Panc1 (cell line): ENCODE measurements around the gene MATN1. TPM values are rescaled to one million over a fixed set of nuclear protein-coding genes. Genes with fewer than 3 reads are reported as not detected.
A peak's percentile ranks its signal among the peaks of the same experiment; 100 is the strongest.

Experiments used
- ATAC-seq: fragments of 200-7000 bp; cut with Tn5 transposase; 2 replicates; pipeline ENCODE4 v1.9.1; 2020; ENCODE audit warnings: mild to moderate bottlenecking, moderate library complexity
- BruUV-seq: library from RNA; stranded (reverse); fragments of 400-500 nt; replicated peaks from 2 replicates; lab custom pipeline; 2021; lab: Mats Ljungman, UMichigan
- CTCF ChIA-PET: fragments of 300-600 bp; sonication (Branson Sonifier 250); formaldehyde crosslinking; loops from one replicate; lab custom pipeline; 2022; ENCODE audit warnings: antibody characterized with exemption; lab: Charles Lee
- POLR2A ChIA-PET: fragments of 300-600 bp; sonication (Branson Sonifier 250); formaldehyde crosslinking; loops from one replicate; lab custom pipeline; 2022; ENCODE audit warnings: antibody characterized with exemption; lab: Charles Lee
- DNase-seq: peaks from one replicate; pipeline ENCODE4 v3.0.0-alpha.2; 2010; ENCODE audit warnings: low read depth, low spot score
- H3K27ac ChIP-seq: 2 replicates; pipeline ENCODE4 v1.5.1; 2011; ENCODE audit warnings: mild to moderate bottlenecking, low read length, inconsistent platforms
- H3K27me3 ChIP-seq: fragments of 200-500 bp; sonication (Bioruptor generic); 2 replicates; pipeline ENCODE4 v1.6.0; 2014; ENCODE audit warnings: low read length, inconsistent platforms; ENCODE audit not compliant: control insufficient read depth, insufficient read depth
- H3K36me3 ChIP-seq: fragments of 200-500 bp; sonication (Bioruptor generic); 2 replicates; pipeline ENCODE4 v1.5.1; 2014; ENCODE audit warnings: inconsistent platforms, mild to moderate bottlenecking, low read length, moderate library complexity; ENCODE audit not compliant: control insufficient read depth, insufficient read depth
- H3K4me1 ChIP-seq: 2 replicates; pipeline ENCODE4 v1.5.1; 2011; ENCODE audit warnings: inconsistent platforms, mild to moderate bottlenecking, low read length, moderate library complexity; ENCODE audit not compliant: control insufficient read depth, insufficient read depth
- H3K4me3 ChIP-seq, 2 experiments: 2 replicates each; pipeline ENCODE4 v1.5.1; 2011 to 2012; ENCODE audit warnings: low read depth in 2 of 2, low read length in 2 of 2, mild to moderate bottlenecking in 2 of 2, inconsistent platforms in 1 of 2, moderate library complexity in 1 of 2
- H3K9me3 ChIP-seq: fragments of 200-500 bp; sonication (Bioruptor generic); 2 replicates; pipeline ENCODE4 v1.5.1; 2014; ENCODE audit warnings: low read depth, mild to moderate bottlenecking, inconsistent platforms, low read length, moderate library complexity; ENCODE audit not compliant: control insufficient read depth, insufficient read depth
- POLR2AphosphoS5 ChIP-seq: IDR thresholded peaks from 2 replicates; pipeline ENCODE4 v1.6.1; 2012; ENCODE audit warnings: mild to moderate bottlenecking, low read depth, low read length, moderate library complexity
- SIN3A ChIP-seq: IDR thresholded peaks from 2 replicates; pipeline ENCODE4 v1.6.1; 2012; ENCODE audit warnings: low read depth, mild to moderate bottlenecking, low read length, moderate library complexity, borderline replicate concordance; ENCODE audit not compliant: insufficient read depth
- TCF7L2 ChIP-seq: IDR thresholded peaks from 2 replicates; pipeline ENCODE4 v1.6.1; 2011; ENCODE audit warnings: mild to moderate bottlenecking, low read depth, low read length, inconsistent platforms
- in situ Hi-C: cut with HindIII; loops from 2 replicates; pipeline ENCODE4 v1.10.0; 2016; ENCODE audit warnings: low sequenced_read_pairs, low pct_unique_long_range_greater_than_20kb
- intact Hi-C: fragments of 100-400 bp; cut with micrococcal nuclease; formaldehyde crosslinking; loops from one replicate; pipeline ENCODE4 v1.10.0; 2022; ENCODE audit not compliant: unreplicated experiment
- total RNA-seq: library from RNA; stranded (reverse); gene quantifications from one replicate; pipeline ENCODE4 v1.2.1, GENCODE V29; 2021; ENCODE audit not compliant: unreplicated experiment
- TF ChIP-seq, protein P1 (sequence below), 2 experiments: IDR thresholded peaks; 2 replicates each; pipeline ENCODE4 v1.6.1; 2011 to 2012; ENCODE audit warnings: low read depth in 2 of 2, control low read depth in 1 of 2, low read length in 1 of 2, mild to moderate bottlenecking in 1 of 2, moderate library complexity in 1 of 2; ENCODE audit not compliant: insufficient read depth in 1 of 2
- TF ChIP-seq, protein P2 (sequence below): fragments of 450-650 bp; IDR thresholded peaks from 2 replicates; pipeline ENCODE4 v1.5.1; 2017; ENCODE audit warnings: mild to moderate bottlenecking

Gene MATN1
- total RNA-seq, 1 experiment from 2014 or later, result 0.59 TPM

DNA sequence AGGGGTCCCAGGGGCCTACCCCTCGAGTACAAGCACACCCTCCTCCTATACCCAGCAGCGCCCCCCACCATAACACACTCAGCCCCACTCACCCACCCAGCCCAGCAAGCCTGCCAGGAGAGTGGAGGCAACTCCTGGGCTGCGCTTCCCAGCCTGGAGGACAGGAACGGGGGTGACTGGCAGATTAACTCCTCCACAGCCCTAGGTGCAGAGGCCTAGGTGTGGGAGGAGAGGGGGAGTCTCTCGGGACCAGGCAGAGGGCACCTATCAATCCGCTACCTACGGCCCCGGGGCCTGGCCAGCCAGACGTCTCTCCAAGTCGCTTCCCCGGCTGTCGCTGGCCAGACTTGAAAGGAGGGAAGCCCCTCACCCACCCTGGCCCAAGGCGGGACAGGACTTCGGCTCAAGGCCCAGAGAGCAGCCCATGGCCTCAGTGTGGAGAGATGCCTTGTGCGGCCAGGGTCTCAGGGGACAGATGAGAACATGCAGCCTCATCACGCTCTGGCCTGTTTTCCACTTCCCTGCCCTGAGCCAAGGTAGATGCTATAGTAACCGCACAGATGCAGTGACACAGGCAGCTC, 24.9 kb downstream of the MATN1 start:
- ATAC-seq (no peak), DNase-seq (no peak)
- Histone ChIP-seq H3K36me3 (no peaks in the 10 kb centered on the region), H3K27me3 (no peaks in the 10 kb centered on the region; the same call in 1 of the 2 replicates), H3K9me3 (no peaks in the 10 kb centered on the region), H3K4me3 (no peak overlapping the region), H3K4me1 (no peaks in the 10 kb centered on the region; the same call in 1 of the 2 replicates), H3K27ac (no peak overlapping the region)
- ChIA-PET POLR2A (no interaction called here), CTCF (no interaction called here)
- intact Hi-C loops (no loop called here), in situ Hi-C loops (no loop called here)
- BruUV-seq, result no TSS peak
- no peak for TF ChIP-seq SIN3A
- no peak for TF ChIP-seq POLR2AphosphoS5
- TF ChIP-seq, protein P1, sequence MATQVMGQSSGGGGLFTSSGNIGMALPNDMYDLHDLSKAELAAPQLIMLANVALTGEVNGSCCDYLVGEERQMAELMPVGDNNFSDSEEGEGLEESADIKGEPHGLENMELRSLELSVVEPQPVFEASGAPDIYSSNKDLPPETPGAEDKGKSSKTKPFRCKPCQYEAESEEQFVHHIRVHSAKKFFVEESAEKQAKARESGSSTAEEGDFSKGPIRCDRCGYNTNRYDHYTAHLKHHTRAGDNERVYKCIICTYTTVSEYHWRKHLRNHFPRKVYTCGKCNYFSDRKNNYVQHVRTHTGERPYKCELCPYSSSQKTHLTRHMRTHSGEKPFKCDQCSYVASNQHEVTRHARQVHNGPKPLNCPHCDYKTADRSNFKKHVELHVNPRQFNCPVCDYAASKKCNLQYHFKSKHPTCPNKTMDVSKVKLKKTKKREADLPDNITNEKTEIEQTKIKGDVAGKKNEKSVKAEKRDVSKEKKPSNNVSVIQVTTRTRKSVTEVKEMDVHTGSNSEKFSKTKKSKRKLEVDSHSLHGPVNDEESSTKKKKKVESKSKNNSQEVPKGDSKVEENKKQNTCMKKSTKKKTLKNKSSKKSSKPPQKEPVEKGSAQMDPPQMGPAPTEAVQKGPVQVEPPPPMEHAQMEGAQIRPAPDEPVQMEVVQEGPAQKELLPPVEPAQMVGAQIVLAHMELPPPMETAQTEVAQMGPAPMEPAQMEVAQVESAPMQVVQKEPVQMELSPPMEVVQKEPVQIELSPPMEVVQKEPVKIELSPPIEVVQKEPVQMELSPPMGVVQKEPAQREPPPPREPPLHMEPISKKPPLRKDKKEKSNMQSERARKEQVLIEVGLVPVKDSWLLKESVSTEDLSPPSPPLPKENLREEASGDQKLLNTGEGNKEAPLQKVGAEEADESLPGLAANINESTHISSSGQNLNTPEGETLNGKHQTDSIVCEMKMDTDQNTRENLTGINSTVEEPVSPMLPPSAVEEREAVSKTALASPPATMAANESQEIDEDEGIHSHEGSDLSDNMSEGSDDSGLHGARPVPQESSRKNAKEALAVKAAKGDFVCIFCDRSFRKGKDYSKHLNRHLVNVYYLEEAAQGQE (IDR thresholded peaks at IDR 0.05; ENCODE audit: insufficient read depth in 1 of 2, low read depth in 2 of 2, low read length in 1 of 2), result no peak
- TF ChIP-seq, protein P2, sequence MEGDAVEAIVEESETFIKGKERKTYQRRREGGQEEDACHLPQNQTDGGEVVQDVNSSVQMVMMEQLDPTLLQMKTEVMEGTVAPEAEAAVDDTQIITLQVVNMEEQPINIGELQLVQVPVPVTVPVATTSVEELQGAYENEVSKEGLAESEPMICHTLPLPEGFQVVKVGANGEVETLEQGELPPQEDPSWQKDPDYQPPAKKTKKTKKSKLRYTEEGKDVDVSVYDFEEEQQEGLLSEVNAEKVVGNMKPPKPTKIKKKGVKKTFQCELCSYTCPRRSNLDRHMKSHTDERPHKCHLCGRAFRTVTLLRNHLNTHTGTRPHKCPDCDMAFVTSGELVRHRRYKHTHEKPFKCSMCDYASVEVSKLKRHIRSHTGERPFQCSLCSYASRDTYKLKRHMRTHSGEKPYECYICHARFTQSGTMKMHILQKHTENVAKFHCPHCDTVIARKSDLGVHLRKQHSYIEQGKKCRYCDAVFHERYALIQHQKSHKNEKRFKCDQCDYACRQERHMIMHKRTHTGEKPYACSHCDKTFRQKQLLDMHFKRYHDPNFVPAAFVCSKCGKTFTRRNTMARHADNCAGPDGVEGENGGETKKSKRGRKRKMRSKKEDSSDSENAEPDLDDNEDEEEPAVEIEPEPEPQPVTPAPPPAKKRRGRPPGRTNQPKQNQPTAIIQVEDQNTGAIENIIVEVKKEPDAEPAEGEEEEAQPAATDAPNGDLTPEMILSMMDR, result no peak
- TF ChIP-seq TCF7L2, result no peak

DNA sequence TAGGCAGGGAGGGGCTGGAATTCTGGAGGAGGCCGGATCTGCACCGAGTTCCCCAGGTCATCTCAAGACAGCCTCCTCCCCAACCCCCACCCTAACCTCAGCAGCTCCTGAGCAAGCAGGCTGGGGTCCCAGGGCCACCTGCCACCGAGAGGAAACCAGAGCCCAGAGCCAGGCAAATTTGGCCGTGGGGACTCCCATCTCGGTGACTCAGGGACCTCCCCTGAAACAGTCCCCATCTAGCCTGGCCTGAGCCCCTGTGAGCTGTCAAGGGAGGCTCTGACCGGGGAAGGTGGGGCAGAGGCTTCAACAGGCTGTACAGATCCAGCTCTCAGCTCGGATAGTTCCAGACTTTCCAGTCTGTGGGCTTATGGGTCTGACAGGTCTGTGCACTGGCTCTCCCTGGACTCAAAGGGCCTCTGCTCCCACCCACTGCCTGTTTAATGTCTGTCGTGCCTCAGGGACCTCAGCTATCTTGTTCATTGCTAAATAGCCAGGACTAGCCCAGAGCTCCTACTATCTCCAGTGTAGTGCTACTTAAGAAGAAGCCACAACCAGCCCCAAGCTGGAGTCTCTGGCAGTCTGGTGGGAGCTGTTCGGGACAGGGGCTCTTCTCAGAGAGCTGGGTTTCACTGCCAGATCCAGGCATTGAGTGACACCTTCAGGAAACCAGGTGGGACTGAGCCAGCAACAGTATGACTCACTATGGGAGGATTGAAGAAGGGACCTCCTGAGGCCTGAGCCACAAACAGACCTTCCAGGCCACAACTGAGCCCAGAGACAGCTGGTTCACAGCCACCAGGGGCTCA, 25.6 kb downstream of the MATN1 start:
- intact Hi-C loops (no loop called here), in situ Hi-C loops (no loop called here)
- H3K4me1 ChIP-seq, result no peaks in the 10 kb centered on the region; the same call in 1 of the 2 replicates
- DNase-seq, result no peak
- ChIA-PET CTCF (no interaction called here), POLR2A (no interaction called here)
- no peaks in the 10 kb centered on the region; the same call in 1 of the 2 replicates for H3K27me3 ChIP-seq
- BruUV-seq, result no TSS peak
- H3K36me3 ChIP-seq, result no peaks in the 10 kb centered on the region
- TF ChIP-seq POLR2AphosphoS5 (no peak), SIN3A (no peak)
- TF ChIP-seq, protein P2, result no peak
- peak; percentile 30; the same call in 1 of the 2 replicates for ATAC-seq
- H3K27ac ChIP-seq, result no peak overlapping the region
- H3K4me3 ChIP-seq, result no peak overlapping the region
- H3K9me3 ChIP-seq, result no peaks in the 10 kb centered on the region
